Stimulated activated CD4-positive, alpha-beta T cell treated with anti-CD3 and anti-CD28 coated beads, Interleukin-15, amount 100 ng/mL, for 24 hours (primary cell): Measurements from ENCODE around the gene PRR4.

Experiments used
- DNase-seq: peaks from one replicate; pipeline ENCODE4 v3.0.0-alpha.2; 2020

Gene PRR4

GRCh38 chr12:10849425-10849878, at the start of gene PRR4:
TSS of gene PRR4 (minus strand) at chr12:10849475. CDS start at chr12:10849437, 38 bp downstream.
- DNase-seq: no peak

- no peak for DNase-seq
Measured at GRCh38 chr12:10896854-10897253, 47.6 kb upstream of the PRR4 start.

GRCh38 chr12:10891937-10892336, 42.7 kb upstream of the PRR4 start:
- DNase-seq: no peak

- DNase-seq: no peak
Measured at GRCh38 chr12:10889226-10889625, 40.0 kb upstream of the PRR4 start.

- no peak for DNase-seq
Measured at GRCh38 chr12:10884086-10884725, 34.9 kb upstream of the PRR4 start, which contains the start of gene PRH1. TSS of gene PRH1 (minus strand) at chr12:10884255. CDS start at chr12:10884217, 38 bp downstream.

- no peak for DNase-seq
Measured at GRCh38 chr12:10873378-10873777, 24.1 kb upstream of the PRR4 start.

- DNase-seq: no peak
Measured at GRCh38 chr12:10867381-10867780, 18.1 kb upstream of the PRR4 start.

- no peak for DNase-seq
Measured at GRCh38 chr12:10863512-10864218, 14.4 kb upstream of the PRR4 start.

GRCh38 chr12:10861366-10861765, 12.1 kb upstream of the PRR4 start:
- DNase-seq: no peak

GRCh38 chr12:10855807-10856206, 6.5 kb upstream of the PRR4 start:
- no peak for DNase-seq

GRCh38 chr12:10853776-10854175, 4.5 kb upstream of the PRR4 start:
- no peak for DNase-seq

- no peak for DNase-seq
Measured at GRCh38 chr12:10851243-10851858, 2.1 kb upstream of the PRR4 start.

- DNase-seq: no peak
Measured at GRCh38 chr12:10847744-10848143, 1.5 kb downstream of the PRR4 start.

GRCh38 chr12:10842862-10843261, 6.4 kb downstream of the PRR4 start:
- DNase-seq: no peak

GRCh38 chr12:10838461-10838860, 10.8 kb downstream of the PRR4 start:
- no peak for DNase-seq

- DNase-seq: no peak
Measured at GRCh38 chr12:10829994-10830393, 19.3 kb downstream of the PRR4 start.

GRCh38 chr12:10826258-10826657, 23.0 kb downstream of the PRR4 start, which contains the start of gene TAS2R10:
TSS of gene TAS2R10 (minus strand) at chr12:10826358. CDS start at chr12:10826269, 89 bp downstream.
- no peak for DNase-seq

- no peak for DNase-seq
Measured at GRCh38 chr12:10824957-10825356, 24.3 kb downstream of the PRR4 start.

GRCh38 chr12:10811883-10812536, 37.3 kb downstream of the PRR4 start:
- no peak for DNase-seq

GRCh38 chr12:10810068-10810467, 39.2 kb downstream of the PRR4 start, which contains the start of gene TAS2R9:
TSS of gene TAS2R9 (minus strand) at chr12:10810168. CDS start at chr12:10810075, 93 bp downstream.
- no peak for DNase-seq

GRCh38 chr12:10807186-10807585, 42.1 kb downstream of the PRR4 start, which contains the start of gene TAS2R8:
TSS of gene TAS2R8 (minus strand) at chr12:10807286. CDS start at chr12:10806980, 306 bp downstream.
- no peak for DNase-seq

GRCh38 chr12:10802587-10802986, 46.7 kb downstream of the PRR4 start, which contains the start of gene TAS2R7:
TSS of gene TAS2R7 (minus strand) at chr12:10802627. CDS start at chr12:10802570, 57 bp downstream.
- no peak for DNase-seq

GRCh38 chr12:10801741-10802140, 47.5 kb downstream of the PRR4 start:
- no peak for DNase-seq
